GM19395 (cell line): ENCODE data around the gene TRIM49.
A peak's percentile ranks its signal among the peaks of the same experiment; 100 is the strongest.
"Not testable (repeated sequence)": the region's sequence is repeated elsewhere in the genome, so short reads cannot be mapped to it uniquely, and the experiment has no call there.

ENCODE experiments used
- ATAC-seq: cut with Tn5 transposase; IDR thresholded peaks from one replicate; pipeline ENCODE4 v1.9.1; 2021; ENCODE audit warnings: mild to moderate bottlenecking, moderate library complexity; ENCODE audit not compliant: unreplicated experiment

Gene TRIM49, protein sequence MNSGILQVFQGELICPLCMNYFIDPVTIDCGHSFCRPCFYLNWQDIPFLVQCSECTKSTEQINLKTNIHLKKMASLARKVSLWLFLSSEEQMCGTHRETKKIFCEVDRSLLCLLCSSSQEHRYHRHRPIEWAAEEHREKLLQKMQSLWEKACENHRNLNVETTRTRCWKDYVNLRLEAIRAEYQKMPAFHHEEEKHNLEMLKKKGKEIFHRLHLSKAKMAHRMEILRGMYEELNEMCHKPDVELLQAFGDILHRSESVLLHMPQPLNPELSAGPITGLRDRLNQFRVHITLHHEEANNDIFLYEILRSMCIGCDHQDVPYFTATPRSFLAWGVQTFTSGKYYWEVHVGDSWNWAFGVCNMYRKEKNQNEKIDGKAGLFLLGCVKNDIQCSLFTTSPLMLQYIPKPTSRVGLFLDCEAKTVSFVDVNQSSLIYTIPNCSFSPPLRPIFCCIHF

DNA sequence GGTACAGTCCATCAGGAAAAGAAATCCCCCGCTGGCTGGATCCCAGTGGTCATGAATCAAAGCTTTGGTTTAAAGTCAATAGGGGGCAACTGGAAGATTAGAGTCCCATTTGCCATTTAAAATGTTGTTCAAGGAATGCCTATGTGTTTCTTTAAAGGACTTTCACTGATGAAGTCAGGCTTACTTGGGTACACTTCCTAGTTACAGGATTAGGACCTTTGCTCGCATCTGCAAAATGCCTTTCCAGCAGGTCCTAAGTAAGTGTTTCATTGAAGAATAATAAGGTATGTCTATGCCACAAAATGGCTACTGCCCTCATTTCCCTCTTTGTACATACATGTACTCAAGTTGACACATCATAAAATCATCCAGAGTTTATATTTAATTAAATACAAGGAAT, at the start of gene TRIM49:
Gene TRIM49, minus strand, starts transcription at position 101 of the 400 bp plus-strand sequence. CDS start 4,106 bp downstream, outside the sequence.
- not testable (repeated sequence) for ATAC-seq

- ATAC-seq: peak; percentile 75
These were observed 18.3 kb upstream of the TRIM49 start for GRCh38 chr11:89826694-89827093.

GRCh38 chr11:89820008-89820407, 11.6 kb upstream of the TRIM49 start:
- not testable (repeated sequence) for ATAC-seq

DNA sequence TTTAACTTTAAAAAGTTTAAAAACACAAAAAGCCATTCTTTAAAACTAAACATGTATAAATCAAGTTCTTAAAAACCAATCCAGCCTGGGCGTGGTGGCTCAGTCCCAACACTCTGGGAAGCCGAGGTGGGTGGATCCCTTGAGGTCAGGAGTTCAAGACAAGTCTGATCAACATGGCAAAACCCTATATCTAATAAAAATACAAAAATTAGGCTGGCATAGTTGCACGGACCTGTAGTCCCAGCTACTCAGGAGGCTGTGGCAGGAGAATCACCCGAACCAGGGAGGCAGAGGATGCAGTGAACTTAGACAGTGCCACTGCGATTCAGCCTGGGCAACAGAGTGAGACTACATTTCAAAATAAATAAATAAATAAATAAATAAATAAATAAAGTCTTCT, 5.2 kb upstream of the TRIM49 start:
- ATAC-seq: not testable (repeated sequence)

- ATAC-seq: not testable (repeated sequence)
These were observed 20.8 kb downstream of the TRIM49 start for GRCh38 chr11:89787506-89788063.

- ATAC-seq: not testable (repeated sequence)
These were observed 22.6 kb downstream of the TRIM49 start for GRCh38 chr11:89785726-89786125.

DNA sequence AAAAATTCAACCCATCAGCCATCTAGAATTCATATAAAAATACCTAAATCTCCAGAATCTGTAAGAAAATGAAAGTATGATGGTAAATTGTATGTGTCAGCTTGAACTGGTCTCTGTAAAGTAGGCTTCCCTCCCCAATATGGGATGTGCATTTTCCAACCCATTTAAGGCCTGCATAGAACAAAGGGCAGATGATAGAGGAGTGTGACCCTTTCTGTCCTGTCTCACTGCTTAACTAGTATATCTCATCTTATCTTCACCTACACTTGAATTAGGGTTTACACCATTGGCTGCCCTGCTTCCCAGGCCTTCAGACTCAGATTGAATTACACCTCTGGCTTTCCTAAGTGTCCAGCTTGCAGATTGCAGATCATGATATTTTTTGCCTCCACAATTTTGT, 57.6 kb downstream of the TRIM49 start:
- not testable (repeated sequence) for ATAC-seq
